GM12875 (cell line): ENCODE measurements around the gene BTBD7.
A peak's percentile ranks its signal among the peaks of the same experiment; 100 is the strongest.

Experiments used
- H3K4me3 ChIP-seq: one replicate; pipeline ENCODE4 v1.5.1; 2011; ENCODE audit warnings: low read depth, low read length, control low read depth
- CTCF ChIP-seq: IDR thresholded peaks from 2 replicates; pipeline ENCODE4 v1.5.1; 2011; ENCODE audit warnings: low read depth, mild to moderate bottlenecking, control low read depth, inconsistent platforms, low read length, moderate library complexity, borderline replicate concordance; ENCODE audit not compliant: insufficient read depth

BTBD7 gene

GRCh38 chr14:93214598-93214997, 118.2 kb downstream of the BTBD7 start:
- no peak for TF ChIP-seq CTCF
- H3K4me3 ChIP-seq: no peak overlapping the region

DNA sequence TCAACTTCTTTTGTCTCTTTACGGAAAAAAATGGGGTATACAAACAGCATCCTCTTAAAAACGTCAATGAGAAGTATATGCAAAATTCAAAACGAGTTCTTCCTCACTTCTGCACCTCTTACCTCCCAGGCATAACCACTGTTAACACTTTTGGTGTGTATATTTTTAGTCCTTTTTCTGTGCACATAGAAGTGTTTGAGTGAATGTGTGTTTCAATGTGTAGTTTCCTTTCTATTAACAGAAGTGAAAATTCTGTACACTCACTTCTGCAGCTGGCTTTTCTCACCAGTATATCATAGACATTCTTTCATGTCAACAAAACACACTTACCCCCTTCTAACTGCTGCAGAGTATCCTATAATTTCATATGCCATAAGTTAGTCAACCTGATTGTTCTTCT, 120.4 kb downstream of the BTBD7 start:
- no peak overlapping the region for H3K4me3 ChIP-seq
- no peak for TF ChIP-seq CTCF

GRCh38 chr14:93207468-93208308, 125.1 kb downstream of the BTBD7 start:
- peak; percentile 44 for TF ChIP-seq CTCF
- peak overlapping the region; percentile 84 for H3K4me3 ChIP-seq

GRCh38 chr14:93206793-93207467, 125.9 kb downstream of the BTBD7 start, which contains the start of the genes GON7 and UBR7:
TSS of gene GON7 (minus strand) at chr14:93207065. CDS start at chr14:93207037, 28 bp downstream.
TSS of gene UBR7 (plus strand) at chr14:93207256. CDS start at chr14:93207292, 36 bp downstream.
- peak within 1 kb of the TSS; percentile 84 for H3K4me3 ChIP-seq
- TF ChIP-seq CTCF: no peak

- no peak for TF ChIP-seq CTCF
These were observed 131.6 kb downstream of the BTBD7 start for GRCh38 chr14:93201155-93201704.

GRCh38 chr14:93200553-93200952, 132.3 kb downstream of the BTBD7 start:
- TF ChIP-seq CTCF: no peak

More at GRCh38 chr14:93201155-93201704, 131.6 kb downstream of the BTBD7 start:
- H3K4me3 ChIP-seq: no peak overlapping the region

More at GRCh38 chr14:93200553-93200952, 132.3 kb downstream of the BTBD7 start:
- H3K4me3 ChIP-seq: no peak overlapping the region
